Stimulated activated naive CD4-positive, alpha-beta T cell (primary cell): ENCODE measurements around the gene CDH16.

Experiments
- DNase-seq, 6 experiments: peaks; one replicate each; lab custom pipeline; 2025; lab: John Stamatoyannopoulos, UW

Gene CDH16

GRCh38 chr16:66927918-66928649 is 9.4 kb upstream of the CDH16 start:
- DNase-seq: no peak

GRCh38 chr16:66926961-66927436 is 8.3 kb upstream of the CDH16 start:
- DNase-seq: no peak

- DNase-seq: no peak
Measured at GRCh38 chr16:66926171-66926947, 7.7 kb upstream of the CDH16 start.

DNA sequence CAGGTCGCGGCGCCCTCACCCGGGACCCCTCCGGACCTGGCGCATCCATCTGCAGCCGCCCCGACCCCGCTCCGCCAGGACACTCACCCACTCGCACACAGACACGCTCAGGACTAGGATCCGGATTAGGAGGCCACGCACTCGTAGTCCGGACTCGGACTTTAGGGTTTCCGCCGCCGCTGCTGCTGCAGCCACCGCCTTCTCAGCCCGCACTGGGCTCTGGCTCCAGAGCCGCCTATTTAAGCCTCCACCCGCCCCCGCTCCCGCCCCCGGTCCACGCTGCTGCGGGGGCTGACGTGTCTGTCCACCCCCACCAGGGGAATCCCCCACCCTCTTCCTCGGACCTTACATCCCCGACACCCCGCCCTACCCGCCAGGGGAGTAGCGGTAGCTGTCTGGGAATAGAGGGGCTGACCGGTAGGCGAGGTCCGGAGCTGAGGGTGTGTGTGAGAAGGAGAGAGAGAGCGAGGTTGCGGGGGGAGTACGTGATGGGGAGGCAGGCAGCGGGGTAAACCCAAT is 6.7 kb upstream of the CDH16 start, which contains the start of gene RRAD:
Gene RRAD, minus strand, starts transcription at position 214 of the 519 bp plus-strand sequence. CDS start 356 bp downstream, outside the sequence.
- no peak for DNase-seq

GRCh38 chr16:66924527-66925321 is 6.0 kb upstream of the CDH16 start:
- peak in 4 of 6 experiments; percentile 8 to 25 (median 13) for DNase-seq

DNA sequence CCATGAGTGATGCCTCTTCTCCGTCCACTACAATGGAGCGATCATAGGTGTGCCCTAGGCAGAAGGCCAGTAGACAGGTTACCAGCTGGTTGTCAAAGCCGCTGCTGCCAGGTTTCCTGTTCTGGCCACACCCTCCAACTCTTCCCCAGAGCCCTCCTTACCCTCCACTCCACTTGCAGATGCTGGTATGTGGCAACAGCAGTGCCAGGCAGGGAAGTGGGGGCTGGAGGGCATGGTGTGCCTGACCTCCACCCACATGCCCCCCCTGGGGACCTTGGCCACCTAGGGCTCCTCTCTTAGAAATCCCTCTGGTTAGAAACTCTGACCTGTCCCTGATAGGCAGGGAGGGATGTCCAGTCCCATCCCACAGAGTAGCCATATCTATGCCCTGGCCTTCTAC is 5.2 kb upstream of the CDH16 start:
- no peak for DNase-seq

- DNase-seq: no peak
Measured at GRCh38 chr16:66923247-66923731, 4.6 kb upstream of the CDH16 start.

DNA sequence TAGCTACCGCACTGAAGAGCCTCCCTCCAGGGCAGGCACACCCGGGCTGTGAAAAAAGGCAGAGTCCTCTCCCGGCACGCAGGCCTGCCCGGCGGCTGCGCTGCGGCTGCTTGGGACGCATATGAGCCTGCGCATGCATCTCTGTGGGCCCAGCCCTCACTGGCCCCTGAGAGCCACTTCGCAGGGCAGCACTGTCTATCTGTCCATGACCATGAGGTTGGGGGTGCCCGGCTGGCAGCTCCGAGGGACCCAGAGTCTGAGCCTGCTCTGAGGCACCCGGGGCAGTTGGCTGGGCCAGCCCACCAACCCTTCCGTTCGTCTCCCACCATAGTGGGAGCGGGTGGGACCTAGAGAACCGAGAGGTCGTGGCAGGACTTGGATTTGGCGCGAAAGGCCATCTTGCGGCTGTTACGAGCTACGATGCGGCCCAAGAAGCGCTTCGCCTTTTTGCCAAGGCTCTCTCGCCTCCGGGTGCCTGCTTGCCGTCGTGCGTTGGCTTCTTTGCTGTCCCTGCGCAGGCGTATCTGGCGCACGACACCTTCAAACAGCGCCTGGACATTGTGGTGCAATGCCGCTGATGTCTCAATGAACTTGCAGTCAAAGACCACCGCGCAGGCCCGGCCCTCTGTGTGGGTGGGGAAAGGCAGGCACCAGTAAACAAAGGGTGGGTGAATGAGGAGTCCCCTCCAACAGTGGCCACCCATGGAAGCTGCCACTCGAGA is 3.2 kb upstream of the CDH16 start:
- no peak for DNase-seq

- DNase-seq: no peak
Measured at GRCh38 chr16:66920924-66921680, 2.4 kb upstream of the CDH16 start.

GRCh38 chr16:66920299-66920590 is 1.6 kb upstream of the CDH16 start:
- no peak for DNase-seq

GRCh38 chr16:66919569-66920298 is 1.0 kb upstream of the CDH16 start:
- no peak for DNase-seq

DNA sequence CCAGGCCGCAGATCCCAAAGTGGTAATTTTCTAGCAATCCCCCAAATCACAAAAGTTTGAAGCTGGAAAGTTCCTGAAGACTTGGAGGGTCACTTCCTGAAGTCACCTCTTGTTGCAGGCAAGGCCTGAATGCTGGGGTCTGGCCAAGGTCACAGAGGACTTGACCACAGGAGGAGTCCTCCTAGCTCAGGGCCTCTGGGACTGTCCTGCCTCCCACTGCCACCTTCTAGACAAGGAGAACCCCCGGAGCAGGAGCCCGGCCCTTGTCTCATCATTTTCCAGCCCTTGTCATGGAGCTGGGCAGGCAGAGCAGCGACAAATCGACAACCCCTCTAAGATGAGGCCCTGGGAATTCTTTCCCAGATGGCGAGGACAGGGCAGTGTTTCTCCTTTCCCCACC is 330 bp downstream of the CDH16 start:
- no peak for DNase-seq

DNA sequence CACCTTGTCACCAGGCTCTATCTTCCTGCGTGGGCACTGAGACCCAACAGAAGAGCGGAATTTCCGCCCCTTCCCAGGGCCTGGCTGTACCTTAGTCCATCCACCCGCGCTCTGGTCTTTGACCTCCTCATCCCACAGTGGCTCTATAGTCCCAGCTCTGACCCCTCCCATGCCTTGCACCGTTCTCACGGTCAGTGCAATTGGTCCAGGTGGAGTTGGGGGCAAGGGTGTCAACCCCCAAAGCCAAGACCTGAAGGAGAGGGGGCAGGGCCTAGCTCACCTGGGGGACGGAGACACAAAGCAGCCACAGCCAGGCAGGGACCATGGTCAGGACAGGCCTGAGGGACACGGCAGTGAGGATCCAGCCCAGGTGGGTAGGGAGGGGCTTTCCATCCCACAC is 944 bp downstream of the CDH16 start:
- no peak for DNase-seq

DNA sequence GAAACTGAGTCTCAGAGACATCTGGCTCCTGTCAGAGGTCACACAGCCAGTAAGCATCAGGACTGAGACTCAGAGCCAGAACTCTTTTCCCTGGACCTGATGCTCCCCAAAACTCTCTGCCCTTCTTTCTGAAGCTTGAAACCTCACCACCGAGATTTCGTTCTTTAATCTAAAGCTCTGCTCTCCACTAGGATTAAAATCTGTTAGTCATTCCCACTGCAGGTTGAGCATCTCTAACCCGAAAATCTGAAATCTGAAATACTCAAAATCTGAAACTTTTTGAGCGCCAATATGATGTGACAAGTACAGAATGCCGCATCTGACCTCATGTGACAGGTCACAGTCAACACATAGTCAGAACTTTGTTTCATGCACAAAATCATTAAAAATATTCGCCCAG is 2.2 kb downstream of the CDH16 start:
- no peak for DNase-seq

DNA sequence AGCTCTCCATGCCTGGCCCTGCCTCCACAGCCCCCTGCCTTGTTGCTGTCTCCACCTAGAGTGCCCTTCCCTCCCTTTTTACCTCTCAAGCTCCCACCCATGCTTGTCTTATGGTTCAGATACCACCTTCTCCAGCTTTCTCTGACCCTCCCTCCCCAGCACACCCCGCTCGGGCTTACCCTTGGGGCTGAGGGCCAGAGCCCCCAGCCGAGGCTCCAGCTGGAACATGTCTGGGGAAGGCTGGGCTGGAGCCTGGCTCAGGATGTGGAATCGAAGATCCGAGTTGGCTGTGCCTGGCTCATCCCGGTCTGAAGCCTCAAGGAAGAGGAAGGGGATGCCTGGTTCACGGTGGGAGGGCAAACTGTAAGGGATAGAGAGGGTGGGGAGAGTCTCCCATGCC is 3.6 kb downstream of the CDH16 start:
- DNase-seq: no peak

GRCh38 chr16:66914541-66914940 is 4.1 kb downstream of the CDH16 start:
- no peak for DNase-seq

DNA sequence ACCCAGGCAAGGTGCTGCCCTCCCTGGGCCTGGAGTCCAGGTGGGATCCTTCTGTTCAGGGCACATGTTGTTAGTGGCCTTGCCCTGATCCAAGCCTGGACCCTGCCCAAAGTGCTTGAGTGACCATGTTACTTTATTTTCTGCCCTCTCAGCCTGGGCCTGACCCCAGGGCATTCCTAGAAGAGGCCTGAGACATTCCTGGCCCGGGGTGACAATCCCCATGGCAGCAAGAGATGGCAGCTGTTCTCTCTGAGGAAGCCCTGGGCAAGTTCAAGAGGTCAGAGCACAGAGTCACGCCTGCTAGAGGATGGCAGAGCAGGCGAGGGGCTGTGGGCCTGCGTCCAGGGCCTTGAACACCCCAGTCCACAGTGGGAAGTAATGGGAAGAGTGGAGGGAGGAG is 5.0 kb downstream of the CDH16 start:
- no peak for DNase-seq

DNA sequence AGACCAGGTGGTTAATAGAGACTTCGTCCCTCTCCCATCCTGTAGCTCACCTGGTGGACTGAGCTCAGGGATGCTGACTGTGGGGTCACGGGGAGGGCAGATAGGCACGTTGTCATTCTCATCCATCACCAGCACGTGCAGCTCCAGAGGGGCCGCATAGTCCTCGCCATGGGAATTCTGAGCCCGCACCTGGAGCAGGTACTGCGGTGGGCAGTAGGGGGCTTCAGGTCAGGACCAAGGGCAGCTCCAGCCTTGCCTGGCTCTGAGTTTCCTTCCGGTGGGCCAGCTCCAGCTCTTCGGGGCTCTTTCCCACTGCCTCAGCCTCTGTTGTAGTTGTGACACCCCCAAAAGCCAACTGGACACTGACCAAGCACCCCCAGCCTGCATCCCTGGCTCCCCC is 5.6 kb downstream of the CDH16 start:
- no peak for DNase-seq

GRCh38 chr16:66911801-66912200 is 6.9 kb downstream of the CDH16 start:
- DNase-seq: no peak

DNA sequence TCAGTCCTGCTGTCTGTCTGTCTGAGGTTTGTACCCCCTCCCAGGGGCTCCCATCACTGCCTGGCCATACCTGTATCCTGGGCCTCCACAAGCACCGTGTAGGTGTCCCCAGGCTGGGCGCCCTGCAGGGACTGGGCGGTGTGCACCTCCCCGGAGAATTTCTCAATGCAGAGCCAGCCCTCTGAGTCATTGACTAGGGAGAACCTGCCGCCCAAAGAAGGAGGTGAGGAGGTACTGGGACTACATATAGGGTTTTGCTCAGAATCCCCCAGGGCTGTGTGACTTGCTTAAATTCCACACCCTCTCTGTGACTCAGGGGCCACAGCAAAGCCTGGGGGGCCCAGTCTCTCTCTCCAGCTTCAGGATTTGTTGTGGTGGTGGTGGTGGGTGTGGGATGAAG is 7.6 kb downstream of the CDH16 start:
- no peak for DNase-seq
